Aorta (tissue), 5 donors: ENCODE data around the gene ETV7. TPM values are rescaled to one million over a fixed set of nuclear protein-coding genes. Genes with fewer than 3 reads are reported as not detected.
A peak's percentile ranks its signal among the peaks of the same experiment; 100 is the strongest.
"Not testable (repeated sequence)": the region's sequence is repeated elsewhere in the genome, so short reads cannot be mapped to it uniquely, and the experiment has no call there.

Source experiments
- ATAC-seq: fragments of 200-7000 bp; cut with Tn5 transposase; one replicate; pipeline ENCODE4 v1.9.1; 2022; ENCODE audit warnings: moderate library complexity; ENCODE audit not compliant: low FRiP score
- DNase-seq, 2 donors: peaks; one replicate each; pipeline ENCODE4 v3.0.0-alpha.2; 2020
- H3K27ac ChIP-seq, 2 donors: one replicate each; pipeline ENCODE4 v1.5.1; 2013; ENCODE audit warnings: low read length in 2 of 2, mild to moderate bottlenecking in 2 of 2, moderate library complexity in 2 of 2, control low read depth in 1 of 2, inconsistent platforms in 1 of 2, low read depth in 1 of 2
- H3K27me3 ChIP-seq, 2 donors: one replicate each; pipeline ENCODE4 v1.6.1; 2013; ENCODE audit warnings: control low read depth in 1 of 2, low read length in 1 of 2, mild to moderate bottlenecking in 1 of 2, moderate library complexity in 1 of 2; ENCODE audit not compliant: insufficient read depth in 2 of 2, control insufficient read depth in 1 of 2
- H3K36me3 ChIP-seq, 2 donors: one replicate each; pipeline ENCODE4 v1.6.1; 2013; ENCODE audit warnings: control low read depth in 1 of 2, low read length in 1 of 2, mild to moderate bottlenecking in 1 of 2; ENCODE audit not compliant: insufficient read depth in 2 of 2, control insufficient read depth in 1 of 2
- H3K4me1 ChIP-seq, 2 donors: one replicate each; pipeline ENCODE4 v1.6.1; 2013; ENCODE audit warnings: low read length in 2 of 2, control low read depth in 1 of 2, mild to moderate bottlenecking in 1 of 2, moderate library complexity in 1 of 2; ENCODE audit not compliant: insufficient read depth in 2 of 2, control insufficient read depth in 1 of 2
- H3K4me3 ChIP-seq, 2 donors: one replicate each; pipeline ENCODE4 v1.5.1; 2013; ENCODE audit warnings: low read length in 2 of 2, control low read depth in 1 of 2, mild to moderate bottlenecking in 1 of 2
- H3K9me3 ChIP-seq: one replicate; pipeline ENCODE4 v1.6.1; 2013; ENCODE audit warnings: mild to moderate bottlenecking, low read length; ENCODE audit not compliant: control insufficient read depth
- WGBS, 2 donors: extraction: QIAGEN DNeasy Blood & Tissue Kit; methylation state at CpG; one replicate each; pipeline ENCODE4 v1.1.7; 2013; 5-methylcytosine and 5-hydroxymethylcytosine counted together
- intact Hi-C, 2 donors: fragments of 100-400 bp; cut with DNase I; formaldehyde crosslinking; loops; one replicate each; pipeline versions ENCODE4 v1.14.2 to v1.15.0; 2022
- polyA plus RNA-seq, 2 donors: library from polyadenylated mRNA; stranded (reverse); fragments of 200-250 nt; gene quantifications; one replicate each; pipeline ENCODE4 v1.2.3, GENCODE V29; 2013
- total RNA-seq, 2 donors: library from RNA; stranded (reverse); fragmentation: NEBNext Ultra II Directional; extraction: Animal tissue kit (Norgen Biotek cat#: 25700); gene quantifications; one replicate each; pipeline ENCODE4 v1.2.1, GENCODE V29; 2021
- donor health status: healthy with polysubstance abuse.
- donor health status: Bipolar disorder and iron deficiency.
- donor health status: DM: no; HTN: no; CAD: no.
- donor health status: DM: no; HTN: no; CAD: no.
- donor health status: DM: yes; HTN: yes; CAD: no.

The ETV7 gene
- total and polyA plus RNA-seq, 4 donors: 2.2 to 5.4 (median 3.1) TPM

DNA sequence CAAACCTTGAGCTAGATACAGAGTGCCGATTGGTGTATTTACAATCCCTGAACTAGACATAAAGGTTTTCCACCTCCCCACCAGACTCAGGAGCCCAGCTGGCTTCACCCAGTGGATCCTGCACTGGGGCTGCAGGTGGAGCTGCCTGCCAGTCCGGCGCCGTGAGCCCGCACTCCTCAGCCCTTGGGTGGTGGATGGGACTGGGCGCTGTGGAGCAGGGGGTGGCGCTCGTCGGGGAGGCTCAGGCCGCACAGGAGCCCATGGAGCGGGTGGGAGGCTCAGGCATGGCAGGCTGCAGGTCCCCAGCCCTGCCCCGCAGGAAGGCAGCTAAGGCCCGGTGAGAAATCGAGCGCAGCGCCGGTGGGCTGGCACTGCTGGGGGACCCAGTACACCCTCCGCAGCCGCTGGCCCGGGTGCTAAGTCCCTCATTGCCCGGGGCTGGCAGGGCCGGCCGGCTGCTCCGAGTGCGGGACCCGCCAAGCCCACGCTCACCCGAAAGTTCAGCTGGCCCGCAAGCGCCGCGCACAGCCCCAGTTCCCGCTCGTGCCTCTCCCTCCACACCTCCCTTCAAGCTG, 23.3 kb downstream of the ETV7 start:
- 97% methylated on average over 26 to 34 of the region's 34 CpGs for WGBS, 2 donors
- DNase-seq: peak in 1 of 2 donors; percentile 57
- intact Hi-C loops: loop anchor here in 1 of 2 donors (5.0 to 10.0 kb wide), 2 partner anchors 149 to 242 kb away; no protein-coding TSS in a partner anchor

DNA sequence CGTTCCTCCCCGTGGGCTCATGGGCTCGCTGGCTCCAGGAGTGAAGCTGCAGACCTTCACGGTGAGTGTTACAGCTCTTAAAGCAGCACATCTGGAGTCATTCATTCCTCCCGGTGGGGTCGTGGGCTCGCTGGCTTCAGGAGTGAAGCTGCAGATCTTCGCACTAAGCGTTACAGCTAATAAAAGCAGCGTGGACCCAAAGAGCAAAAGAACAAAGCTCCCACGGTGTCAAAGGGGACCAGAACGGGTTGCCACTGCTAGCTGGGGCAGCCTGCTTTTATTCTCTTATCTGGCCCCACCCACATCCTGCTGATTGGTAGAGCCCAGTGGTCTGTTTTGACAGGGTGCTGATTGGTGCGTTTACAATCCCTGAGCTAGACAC, 24.1 kb downstream of the ETV7 start:
- H3K4me3 ChIP-seq, DNase-seq, H3K36me3 ChIP-seq, H3K9me3 ChIP-seq, H3K27ac ChIP-seq, H3K4me1 ChIP-seq, ATAC-seq, H3K27me3 ChIP-seq: not testable (repeated sequence)
- WGBS, 2 donors: 91 to 92% methylated on average over 12 to 13 of the region's 13 CpGs
- intact Hi-C loops: loop anchor here in 1 of 2 donors (5.0 to 10.0 kb wide), 2 partner anchors 149 to 241 kb away; no protein-coding TSS in a partner anchor

More for the DNA sequence above, 23.3 kb downstream of the ETV7 start:
- not testable (repeated sequence) for H3K4me1 ChIP-seq, H3K27ac ChIP-seq, H3K4me3 ChIP-seq, H3K9me3 ChIP-seq, ATAC-seq, H3K36me3 ChIP-seq, H3K27me3 ChIP-seq

DNA sequence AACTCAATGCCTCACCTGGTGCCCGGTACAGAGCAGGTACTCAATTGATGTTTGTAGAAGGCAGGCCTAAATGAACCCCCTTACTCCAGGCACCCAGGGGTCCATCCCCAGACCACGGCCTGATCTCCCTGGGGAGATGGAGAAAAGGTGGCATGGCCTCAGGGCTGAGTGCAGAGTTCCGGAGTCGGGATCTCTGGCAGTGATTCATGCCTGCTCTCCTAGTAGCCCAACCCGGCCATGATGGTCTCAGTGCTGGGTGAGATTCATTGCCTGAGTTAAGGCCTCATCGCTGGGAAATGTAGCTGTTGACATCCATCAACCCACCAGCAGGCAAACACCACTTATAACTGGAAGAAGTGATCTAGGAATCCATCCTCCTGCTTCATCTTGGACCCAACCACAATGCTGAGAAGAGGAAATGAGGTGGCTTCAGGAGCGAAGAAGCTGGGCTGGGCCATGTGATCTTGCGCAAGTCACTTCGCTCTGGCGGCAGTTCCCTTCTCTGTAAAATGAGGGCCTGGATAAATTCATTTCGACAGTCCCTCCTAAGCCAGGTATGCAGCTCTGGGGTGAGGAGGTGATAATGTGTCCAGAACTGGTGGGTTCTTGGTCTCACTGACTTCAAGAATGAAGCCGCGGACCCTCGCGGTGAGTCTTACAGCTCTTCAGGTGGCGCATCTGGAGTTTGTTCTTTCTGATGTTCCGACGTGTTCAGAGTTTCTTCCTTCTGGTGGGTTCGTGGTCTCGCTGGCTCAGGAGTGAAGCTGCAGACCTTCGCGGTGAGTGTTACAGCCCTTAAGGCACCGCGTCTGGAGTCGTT, 24.7 kb downstream of the ETV7 start:
- no peak for ATAC-seq
- H3K9me3 ChIP-seq: no peaks in the 10 kb centered on the region
- no peaks in the 10 kb centered on the region for H3K4me1 ChIP-seq
- intact Hi-C loops: loop anchor here in 1 of 2 donors (5.0 to 10.0 kb wide), 2 partner anchors 148 to 240 kb away; no protein-coding TSS in a partner anchor
- H3K27ac ChIP-seq: no peak overlapping the region
- 90 to 92% methylated on average over 25 of the region's 25 CpGs for WGBS, 2 donors
- H3K36me3 ChIP-seq: peaks cover under 1 to 4% of the 10 kb centered on the region in 2 donors
- no peak overlapping the region for H3K4me3 ChIP-seq
- peak in 1 of 2 donors; percentile 63 for DNase-seq
- H3K27me3 ChIP-seq: no peaks in the 10 kb centered on the region

DNA sequence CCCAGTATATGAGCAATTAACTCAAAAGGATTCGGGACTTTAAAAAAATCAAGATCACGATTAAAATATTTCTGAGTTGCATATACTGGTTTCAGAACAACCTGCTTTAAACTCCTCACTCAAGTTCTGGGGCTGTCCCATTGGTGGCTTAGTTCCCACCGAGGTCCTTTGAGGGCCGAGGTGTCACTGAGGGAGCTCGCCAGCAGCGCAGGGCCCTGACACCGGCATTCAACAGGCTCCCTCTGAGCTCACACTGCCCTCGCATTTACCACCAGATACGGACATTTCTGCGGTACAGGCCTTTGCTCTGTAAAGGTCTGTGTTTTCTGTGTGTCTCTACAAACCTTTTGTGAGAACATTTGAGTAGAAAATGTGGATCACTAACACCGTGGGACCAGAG, 26.4 kb downstream of the ETV7 start:
- Histone ChIP-seq H3K9me3 (no peaks in the 10 kb centered on the region), H3K27me3 (no peaks in the 10 kb centered on the region), H3K4me1 (no peaks in the 10 kb centered on the region), H3K4me3 (no peak overlapping the region), H3K27ac (no peak overlapping the region), H3K36me3 (no peaks in the 10 kb centered on the region)
- intact Hi-C loops: loop anchor here (2.0 to 10.0 kb wide), 4 partner anchors 20 to 239 kb away; no protein-coding TSS in a partner anchor
- ATAC-seq: no peak
- peak in 1 of 2 donors; percentile 36 for DNase-seq
- WGBS, 2 donors: 88 to 89% methylated on average over 11 of the region's 11 CpGs

DNA sequence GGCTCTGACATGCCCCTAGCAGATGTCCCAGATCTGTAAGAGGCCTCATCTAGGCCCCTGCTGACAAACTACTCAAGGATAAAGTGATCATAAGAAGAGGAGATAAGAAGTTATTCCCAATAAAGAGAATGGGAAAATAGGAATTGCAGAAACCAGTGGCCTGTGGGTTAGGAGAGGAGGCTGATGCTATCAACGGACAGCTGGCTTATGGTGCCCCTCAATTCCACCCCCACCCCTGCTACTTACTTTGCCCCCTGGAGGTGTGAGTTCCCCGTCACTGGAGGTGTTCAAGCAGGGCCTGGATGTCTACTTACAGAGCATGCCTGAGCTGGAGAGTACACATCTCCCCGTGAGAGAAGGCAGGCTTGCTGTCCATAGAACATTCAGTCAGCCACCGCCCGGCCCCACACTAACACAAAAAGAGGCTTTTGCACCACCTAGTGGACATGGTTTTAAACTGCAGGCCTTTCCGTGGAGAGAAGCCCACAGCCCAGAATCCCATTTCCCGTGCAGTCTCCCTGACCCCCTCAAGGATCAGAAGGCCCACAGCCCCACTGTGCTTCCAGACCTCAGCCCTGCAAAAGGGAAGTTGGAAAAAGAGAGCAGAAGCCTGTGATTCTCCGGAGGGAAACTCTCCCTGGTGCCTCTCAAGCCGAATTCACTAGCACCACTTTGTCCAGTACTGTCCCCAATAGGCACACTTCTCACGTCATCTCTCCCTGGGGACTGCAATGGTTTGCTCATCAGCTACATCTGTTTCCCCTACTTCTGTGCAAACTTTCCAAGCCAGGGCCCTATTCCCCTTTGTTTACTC, 27.0 kb downstream of the ETV7 start:
- intact Hi-C loops: loop anchor here (1.0 to 10.0 kb wide), 5 partner anchors 20 to 238 kb away; no protein-coding TSS in a partner anchor
- H3K27ac ChIP-seq: peak overlapping the region in 1 of 2 donors; percentile 10
- H3K4me1 ChIP-seq: no peaks in the 10 kb centered on the region

DNA sequence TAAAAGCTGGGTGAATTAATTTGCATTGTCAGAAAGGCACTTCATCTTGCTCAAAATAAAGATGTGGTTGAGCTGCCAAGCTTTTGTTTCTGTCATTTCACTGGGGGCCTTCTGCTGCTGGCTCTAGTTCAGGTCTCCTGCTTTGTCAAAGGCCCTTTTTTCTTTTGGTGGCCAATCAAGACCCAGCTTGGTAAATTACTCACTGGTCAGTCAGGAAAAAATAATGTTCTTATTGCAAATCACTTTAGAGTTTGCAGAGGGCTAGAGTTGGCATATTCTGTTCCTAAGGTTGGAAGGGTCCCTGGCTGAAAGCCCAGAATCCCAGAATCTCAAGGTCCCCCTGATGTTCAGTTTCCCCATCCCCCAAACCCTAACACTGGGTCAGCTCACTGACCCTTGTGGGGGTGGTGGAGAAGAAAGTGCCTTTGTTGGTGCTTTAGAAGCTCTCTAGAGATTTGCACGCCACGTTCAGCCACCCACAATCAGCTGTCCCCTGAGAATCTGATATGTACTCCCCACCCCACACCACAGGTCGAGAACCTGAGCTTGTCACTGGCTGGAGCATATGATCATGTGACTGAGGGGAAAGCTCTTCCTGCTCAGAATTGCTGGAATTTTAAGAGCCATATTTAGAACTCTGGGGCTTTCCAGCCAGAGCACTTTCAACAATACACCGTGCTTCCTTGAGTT, 29.1 kb downstream of the ETV7 start:
- Histone ChIP-seq H3K9me3 (no peaks in the 10 kb centered on the region), H3K4me3 (no peak overlapping the region), H3K36me3 (no peaks in the 10 kb centered on the region), H3K27me3 (no peaks in the 10 kb centered on the region), H3K27ac (peak overlapping the region; percentile 84), H3K4me1 (no peaks in the 10 kb centered on the region)
- peak; percentile 64 for ATAC-seq
- intact Hi-C loops: loop anchor here in 1 of 2 donors (2.0 kb wide), 1 partner anchor 16 kb away; no protein-coding TSS in a partner anchor
- peak; percentile 73 to 79 for DNase-seq
- 4 to 5% methylated on average over 4 of the region's 4 CpGs for WGBS, 2 donors

More for the DNA sequence above, 27.0 kb downstream of the ETV7 start:
- ATAC-seq (peak; percentile 90), DNase-seq (peak; percentile 85 to 88)
- H3K9me3 ChIP-seq: no peaks in the 10 kb centered on the region
- H3K4me3 ChIP-seq: no peak overlapping the region
- WGBS, 2 donors: 12 to 15% methylated on average over 10 of the region's 10 CpGs
- H3K36me3 ChIP-seq: no peaks in the 10 kb centered on the region
- no peaks in the 10 kb centered on the region for H3K27me3 ChIP-seq

DNA sequence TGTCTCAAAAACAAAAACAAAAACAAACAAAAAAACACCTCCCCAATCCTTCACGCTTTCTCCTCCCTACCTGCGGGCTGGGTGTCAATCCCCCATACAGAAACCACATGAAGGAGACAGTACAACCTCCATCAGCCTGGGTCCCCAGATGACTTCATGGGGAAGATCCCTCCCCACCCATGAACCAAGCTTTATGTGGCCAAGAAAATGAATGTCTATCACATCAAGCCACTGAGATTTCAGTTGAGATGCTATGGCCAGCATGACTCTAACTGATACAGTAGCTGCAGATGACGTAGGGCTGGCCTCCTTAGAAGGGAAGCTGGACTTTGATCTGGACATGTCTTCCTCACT, 29.6 kb downstream of the ETV7 start:
- peak in 1 of 2 donors; percentile 5 for DNase-seq
- ATAC-seq: no peak
- peak overlapping the region; percentile 84 for H3K27ac ChIP-seq
- WGBS, 2 donors: 78 to 79% methylated on average over 3 of the region's 3 CpGs
- intact Hi-C loops: loop anchor here in 1 of 2 donors (2.0 kb wide), 1 partner anchor 15 kb away; no protein-coding TSS in a partner anchor
- H3K4me1 ChIP-seq: no peaks in the 10 kb centered on the region
- H3K9me3 ChIP-seq: no peaks in the 10 kb centered on the region
- no peak overlapping the region for H3K4me3 ChIP-seq
- H3K27me3 ChIP-seq: no peaks in the 10 kb centered on the region
- no peaks in the 10 kb centered on the region for H3K36me3 ChIP-seq

DNA sequence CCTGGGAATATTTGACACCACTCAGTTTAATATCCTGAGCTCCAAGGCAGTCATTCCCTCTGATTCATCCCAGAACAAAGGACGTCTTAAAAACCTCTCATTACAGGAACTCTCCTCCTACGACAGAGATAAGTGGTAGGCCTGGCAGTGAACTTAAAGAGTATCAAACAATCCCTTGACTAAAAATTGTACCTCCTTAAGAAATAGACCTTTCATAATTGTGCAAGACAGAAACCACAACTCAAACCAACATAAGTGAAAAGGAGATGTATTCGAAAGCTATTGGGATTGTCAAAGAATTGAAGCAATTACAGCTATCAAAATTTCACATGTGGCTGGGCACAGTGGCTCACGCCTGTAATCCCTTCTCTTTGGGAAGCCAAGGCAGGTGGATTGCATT, 31.6 kb downstream of the ETV7 start:
- Histone ChIP-seq H3K27ac (no peak overlapping the region), H3K4me3 (no peak overlapping the region), H3K9me3 (no peaks in the 10 kb centered on the region), H3K36me3 (no peaks in the 10 kb centered on the region), H3K4me1 (peaks cover 0 to under 1% of the 10 kb centered on the region in 2 donors), H3K27me3 (no peaks in the 10 kb centered on the region)
- WGBS, 2 donors: 86 to 94% methylated on average over 4 of the region's 4 CpGs
- ATAC-seq (no peak), DNase-seq (no peak)
- intact Hi-C loops: no loop called here
